ENCODE results near the gene WDR75. TPM values are rescaled to one million over a fixed set of nuclear protein-coding genes. Genes with fewer than 3 reads are reported as not detected.

Gene WDR75
- total and polyA plus RNA-seq, 4 experiments from 2014 or later: 12.3 to 61.4 (median 42.1) TPM

DNA sequence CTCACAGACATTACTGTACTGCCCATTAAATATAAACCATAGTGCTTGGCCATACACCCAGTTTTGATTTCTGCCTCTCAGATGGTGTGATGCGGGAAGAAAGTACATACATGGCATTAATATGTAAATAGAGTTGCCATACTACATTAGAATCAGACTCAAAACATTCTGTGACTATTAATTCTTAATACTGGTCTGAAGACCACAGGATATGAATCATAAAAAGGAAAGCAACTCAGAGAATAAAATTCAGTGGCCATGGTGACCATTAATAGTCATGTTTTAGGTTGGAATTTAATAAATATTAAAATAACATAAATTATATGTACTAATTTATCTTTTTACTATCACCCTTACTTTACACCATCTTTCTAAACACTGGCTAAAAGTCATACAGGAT, 33.0 kb upstream of the WDR75 start:
- Mint-ChIP-seq H3K9me3 (no peaks in the 10 kb centered on the region), H3K27me3 (no peaks in the 10 kb centered on the region), H3K36me3 (no peaks in the 10 kb centered on the region), H3K4me3 (peak overlapping the region in 1 of 8 donors; percentile 32), H3K27ac (peak overlapping the region in 1 of 7 donors; percentile 13), H3K4me1 (peaks cover 9 to 15% (median 11%) of the 10 kb centered on the region in 4 donors)
- Histone ChIP-seq H3K9me3 (ENCODE audit: control insufficient read depth in 1 of 2, low read length in 2 of 2) (no peaks in the 10 kb centered on the region), H3K27ac (ENCODE audit: low read depth, low read length) (no peak overlapping the region), H3K27me3 (ENCODE audit: insufficient read depth, low read length) (no peaks in the 10 kb centered on the region), H3K4me3 (ENCODE audit: low read length in 2 of 2) (no peak overlapping the region), H3K4me1 (ENCODE audit: insufficient read depth, low read length) (no peaks in the 10 kb centered on the region), H3K36me3 (ENCODE audit: insufficient read depth, low read length) (no peaks in the 10 kb centered on the region)
- intact Hi-C loops (cut with micrococcal nuclease): no loop called here
- ChIA-PET CTCF (ENCODE audit: partially characterized antibody) (no interaction called here), POLR2A (ENCODE audit: partially characterized antibody) (no interaction called here)
- no peak for DNase-seq

DNA sequence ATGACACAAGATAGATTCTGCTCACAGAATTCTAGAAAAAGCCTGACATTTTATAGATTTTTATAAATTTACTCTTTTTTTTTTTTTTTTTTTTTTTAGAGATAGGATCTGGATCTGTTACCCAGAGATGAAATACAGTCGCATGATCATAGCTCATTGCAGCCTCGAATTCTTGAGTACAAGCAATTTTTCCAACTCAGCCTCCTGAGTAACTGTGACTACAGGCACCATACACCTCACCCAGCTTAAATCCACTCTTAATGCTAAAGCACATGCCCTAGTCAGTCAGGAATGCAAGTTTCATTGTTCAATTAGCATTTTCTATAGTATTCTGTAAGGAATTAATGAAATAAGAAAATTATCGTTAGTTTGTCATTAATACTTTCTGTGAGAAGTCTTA, 32.1 kb upstream of the WDR75 start:
- CTCF ChIA-PET (ENCODE audit: partially characterized antibody): no interaction called here
- Mint-ChIP-seq H3K4me3 (no peak overlapping the region), H3K4me1 (peaks cover 9 to 15% (median 11%) of the 10 kb centered on the region in 4 donors), H3K36me3 (no peaks in the 10 kb centered on the region), H3K27ac (no peak overlapping the region), H3K27me3 (no peaks in the 10 kb centered on the region), H3K9me3 (no peaks in the 10 kb centered on the region)
- no peaks in the 10 kb centered on the region for H3K36me3 ChIP-seq (ENCODE audit: insufficient read depth, low read length)
- H3K4me3 ChIP-seq (ENCODE audit: low read length in 2 of 2): no peak overlapping the region
- no peak for DNase-seq
- no peak overlapping the region for H3K27ac ChIP-seq (ENCODE audit: low read depth, low read length)
- no peaks in the 10 kb centered on the region for H3K4me1 ChIP-seq (ENCODE audit: insufficient read depth, low read length)
- H3K9me3 ChIP-seq (ENCODE audit: control insufficient read depth in 1 of 2, low read length in 2 of 2): no peaks in the 10 kb centered on the region
- POLR2A ChIA-PET (ENCODE audit: partially characterized antibody): interaction anchor here (0.7 kb wide), 1 partner anchor 1059 kb away, joined by 3 read pairs; no protein-coding TSS in a partner anchor
- intact Hi-C loops (cut with micrococcal nuclease): no loop called here
- no peaks in the 10 kb centered on the region for H3K27me3 ChIP-seq (ENCODE audit: insufficient read depth, low read length)

DNA sequence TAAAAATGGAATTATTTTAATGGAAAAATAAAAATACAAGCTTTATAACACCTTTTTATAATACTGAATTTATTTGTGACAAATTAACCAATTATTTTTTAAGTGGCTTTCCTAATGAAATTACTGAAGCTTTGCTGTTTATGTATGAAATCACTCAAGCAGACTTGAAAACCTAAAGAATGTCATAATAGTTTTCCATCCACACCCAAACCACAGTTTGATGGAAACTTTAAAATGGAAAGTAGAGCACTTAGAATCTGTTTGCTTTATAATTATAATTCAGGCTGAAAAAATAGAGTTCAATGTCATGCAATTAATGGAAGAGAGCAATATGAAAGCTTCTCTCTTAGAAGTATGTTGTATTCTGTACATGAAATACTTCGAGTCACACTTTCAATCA, 31.6 kb upstream of the WDR75 start:
- Histone ChIP-seq H3K4me1 (ENCODE audit: insufficient read depth, low read length) (no peaks in the 10 kb centered on the region), H3K36me3 (ENCODE audit: insufficient read depth, low read length) (no peaks in the 10 kb centered on the region), H3K4me3 (ENCODE audit: low read length in 2 of 2) (no peak overlapping the region), H3K27ac (ENCODE audit: low read depth, low read length) (no peak overlapping the region), H3K27me3 (ENCODE audit: insufficient read depth, low read length) (no peaks in the 10 kb centered on the region), H3K9me3 (ENCODE audit: control insufficient read depth in 1 of 2, low read length in 2 of 2) (no peaks in the 10 kb centered on the region)
- H3K4me1 Mint-ChIP-seq: peaks cover 9 to 15% (median 11%) of the 10 kb centered on the region in 4 donors
- intact Hi-C loops (cut with micrococcal nuclease): loop anchor here (5.0 kb wide), 1 partner anchor 62 kb away; no protein-coding TSS in a partner anchor
- ChIA-PET POLR2A (ENCODE audit: partially characterized antibody) (interaction anchor here (0.7 kb wide), 1 partner anchor 1059 kb away, joined by 3 read pairs; no protein-coding TSS in a partner anchor), CTCF (ENCODE audit: partially characterized antibody) (interaction anchor here (0.9 kb wide), 1 partner anchor 315 kb away, joined by 7 read pairs; no protein-coding TSS in a partner anchor)
- no peaks in the 10 kb centered on the region for H3K36me3 Mint-ChIP-seq
- no peak overlapping the region for H3K4me3 Mint-ChIP-seq
- no peaks in the 10 kb centered on the region for H3K27me3 Mint-ChIP-seq
- no peaks in the 10 kb centered on the region for H3K9me3 Mint-ChIP-seq
- DNase-seq: no peak
- peak overlapping the region in 1 of 7 donors; percentile 57 for H3K27ac Mint-ChIP-seq

DNA sequence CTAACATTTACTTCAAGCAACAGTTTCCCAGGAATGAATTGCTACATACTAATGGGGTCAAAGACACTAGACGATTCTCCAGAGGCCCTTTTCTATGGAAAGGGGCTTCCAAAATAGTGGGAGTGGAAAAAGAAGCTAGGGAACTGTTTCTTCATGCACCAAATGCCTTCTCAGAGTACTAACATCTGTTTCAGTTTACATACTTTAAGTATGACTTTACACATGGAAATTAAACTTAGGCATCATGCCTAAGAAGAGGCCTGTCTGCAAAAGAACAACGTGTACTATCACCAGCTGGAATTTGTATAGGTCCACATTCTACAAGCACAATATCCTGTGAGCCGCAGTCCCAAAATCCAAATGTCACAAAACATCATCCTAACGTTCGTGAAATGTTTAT, 29.4 kb upstream of the WDR75 start:
- Mint-ChIP-seq H3K27ac (no peak overlapping the region), H3K4me1 (peaks cover 9 to 15% (median 11%) of the 10 kb centered on the region in 4 donors), H3K9me3 (no peaks in the 10 kb centered on the region), H3K36me3 (no peaks in the 10 kb centered on the region), H3K27me3 (no peaks in the 10 kb centered on the region), H3K4me3 (no peak overlapping the region)
- no peaks in the 10 kb centered on the region for H3K36me3 ChIP-seq (ENCODE audit: insufficient read depth, low read length)
- no peaks in the 10 kb centered on the region for H3K27me3 ChIP-seq (ENCODE audit: insufficient read depth, low read length)
- no peaks in the 10 kb centered on the region for H3K4me1 ChIP-seq (ENCODE audit: insufficient read depth, low read length)
- CTCF ChIA-PET (ENCODE audit: partially characterized antibody): interaction anchor here (0.8 to 3.4 kb wide), 7 partner anchors 8 to 318 kb away, joined by 3 to 37 read pairs (median 5); no protein-coding TSS in a partner anchor
- no peak overlapping the region for H3K27ac ChIP-seq (ENCODE audit: low read depth, low read length)
- intact Hi-C loops (cut with micrococcal nuclease): loop anchor here (1.0 to 5.0 kb wide), 4 partner anchors 65 to 887 kb away; no protein-coding TSS in a partner anchor
- no peak for DNase-seq
- POLR2A ChIA-PET (ENCODE audit: partially characterized antibody): no interaction called here
- H3K4me3 ChIP-seq (ENCODE audit: low read length in 2 of 2): no peak overlapping the region
- no peaks in the 10 kb centered on the region for H3K9me3 ChIP-seq (ENCODE audit: control insufficient read depth in 1 of 2, low read length in 2 of 2)

DNA sequence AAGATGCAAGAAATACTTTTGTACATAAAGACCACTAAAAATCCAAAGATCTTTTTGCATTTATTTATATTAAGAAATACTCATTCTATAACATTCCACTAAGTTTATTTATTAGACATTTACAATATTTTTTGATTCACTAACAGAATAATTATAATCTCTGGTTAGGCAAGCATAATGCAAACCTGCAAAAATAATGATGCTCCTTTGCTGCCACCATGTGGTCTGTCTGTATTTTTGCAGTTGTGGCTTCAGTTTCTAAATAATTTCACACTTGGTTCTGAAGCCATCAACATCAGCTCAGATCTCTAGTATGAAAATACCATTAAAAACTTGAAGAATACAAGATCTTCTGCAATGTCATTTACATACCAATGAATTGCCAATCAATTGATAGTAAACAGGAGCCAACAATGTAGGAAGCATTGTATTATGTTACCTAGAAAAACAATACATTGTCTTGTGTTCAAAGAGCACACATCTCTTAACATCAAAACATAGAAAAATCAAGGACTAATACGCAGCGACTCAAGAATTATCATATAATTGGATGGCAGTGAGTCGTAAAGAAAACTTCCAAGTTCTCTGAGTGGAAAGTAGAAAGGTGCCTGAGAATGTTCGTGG, 28.8 kb upstream of the WDR75 start:
- Histone ChIP-seq H3K9me3 (ENCODE audit: control insufficient read depth in 1 of 2, low read length in 2 of 2) (no peaks in the 10 kb centered on the region), H3K4me1 (ENCODE audit: insufficient read depth, low read length) (no peaks in the 10 kb centered on the region), H3K36me3 (ENCODE audit: insufficient read depth, low read length) (no peaks in the 10 kb centered on the region), H3K27ac (ENCODE audit: low read depth, low read length) (no peak overlapping the region), H3K4me3 (ENCODE audit: low read length in 2 of 2) (no peak overlapping the region), H3K27me3 (ENCODE audit: insufficient read depth, low read length) (no peaks in the 10 kb centered on the region)
- DNase-seq: peak in 4 of 5 donors; percentile 44 to 54 (median 46)
- peaks cover 7 to 9% (median 9%) of the 10 kb centered on the region in 4 donors for H3K4me1 Mint-ChIP-seq
- intact Hi-C loops (cut with micrococcal nuclease): loop anchor here (1.0 to 5.0 kb wide), 4 partner anchors 65 to 888 kb away; no protein-coding TSS in a partner anchor
- no peaks in the 10 kb centered on the region for H3K9me3 Mint-ChIP-seq
- ChIA-PET POLR2A (ENCODE audit: partially characterized antibody) (no interaction called here), CTCF (ENCODE audit: partially characterized antibody) (interaction anchor here (0.8 to 3.4 kb wide), 7 partner anchors 9 to 318 kb away, joined by 3 to 37 read pairs (median 5); no protein-coding TSS in a partner anchor)
- no peak overlapping the region for H3K27ac Mint-ChIP-seq
- no peaks in the 10 kb centered on the region for H3K27me3 Mint-ChIP-seq
- H3K36me3 Mint-ChIP-seq: no peaks in the 10 kb centered on the region
- no peak overlapping the region for H3K4me3 Mint-ChIP-seq

DNA sequence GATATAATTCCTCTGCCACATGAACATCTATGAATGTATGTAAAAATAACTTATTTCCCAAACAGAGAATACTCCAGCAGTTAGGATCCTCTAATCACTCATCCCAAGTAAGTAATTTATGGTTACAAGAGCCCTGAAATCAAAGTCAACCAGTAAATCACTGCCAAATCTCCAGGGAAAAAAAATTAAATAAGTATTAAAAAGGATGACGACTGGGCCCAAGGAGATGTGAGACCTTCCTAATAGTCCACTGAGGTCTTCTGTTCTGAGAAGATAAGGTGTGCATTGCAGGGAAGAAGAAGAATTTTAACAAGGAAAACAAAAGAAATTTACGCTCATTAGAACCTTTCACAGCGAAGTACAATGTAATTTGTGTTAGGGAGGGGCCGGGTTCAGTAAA, 28.0 kb upstream of the WDR75 start:
- no peak overlapping the region for H3K27ac ChIP-seq (ENCODE audit: low read depth, low read length)
- ChIA-PET POLR2A (ENCODE audit: partially characterized antibody) (no interaction called here), CTCF (ENCODE audit: partially characterized antibody) (interaction anchor here (1.2 to 3.4 kb wide), 4 partner anchors 10 to 319 kb away, joined by 4 to 37 read pairs (median 12); no protein-coding TSS in a partner anchor)
- Mint-ChIP-seq H3K9me3 (no peaks in the 10 kb centered on the region), H3K36me3 (no peaks in the 10 kb centered on the region), H3K4me1 (peaks cover under 1% of the 10 kb centered on the region in 4 donors), H3K4me3 (no peak overlapping the region), H3K27me3 (no peaks in the 10 kb centered on the region), H3K27ac (no peak overlapping the region)
- intact Hi-C loops (cut with micrococcal nuclease): loop anchor here (2.0 to 5.0 kb wide), 2 partner anchors 66 to 888 kb away; no protein-coding TSS in a partner anchor
- no peaks in the 10 kb centered on the region for H3K27me3 ChIP-seq (ENCODE audit: insufficient read depth, low read length)
- no peaks in the 10 kb centered on the region for H3K9me3 ChIP-seq (ENCODE audit: control insufficient read depth in 1 of 2, low read length in 2 of 2)
- H3K36me3 ChIP-seq (ENCODE audit: insufficient read depth, low read length): no peaks in the 10 kb centered on the region
- no peak for DNase-seq
- H3K4me3 ChIP-seq (ENCODE audit: low read length in 2 of 2): no peak overlapping the region
- no peaks in the 10 kb centered on the region for H3K4me1 ChIP-seq (ENCODE audit: insufficient read depth, low read length)

DNA sequence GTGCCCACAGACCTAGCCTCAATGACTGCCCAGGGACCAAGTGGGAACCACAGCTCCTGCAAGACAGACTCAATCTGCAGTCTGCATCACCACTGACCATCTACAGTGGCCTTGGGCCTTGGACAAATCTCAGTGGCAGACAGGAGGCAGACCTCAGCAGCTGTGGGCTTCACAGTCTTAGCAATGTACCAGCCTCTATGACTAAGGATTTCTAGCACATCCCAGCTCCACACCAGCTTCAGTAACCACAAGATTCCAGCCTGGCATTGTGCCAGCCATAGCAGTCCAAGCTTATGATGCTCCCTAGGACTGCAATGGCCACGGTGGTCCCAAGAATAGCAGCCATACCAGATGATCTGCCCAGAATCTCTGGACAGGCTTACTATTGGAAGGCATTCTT, 19.6 kb upstream of the WDR75 start:
- H3K9me3 Mint-ChIP-seq: peaks cover 0 to 4% (median 0%) of the 10 kb centered on the region in 8 donors
- no peaks in the 10 kb centered on the region for H3K36me3 ChIP-seq (ENCODE audit: insufficient read depth, low read length)
- H3K4me3 Mint-ChIP-seq: no peak overlapping the region
- H3K4me1 ChIP-seq (ENCODE audit: insufficient read depth, low read length): no peaks in the 10 kb centered on the region
- no peak for DNase-seq
- POLR2A ChIA-PET (ENCODE audit: partially characterized antibody): no interaction called here
- H3K27me3 Mint-ChIP-seq: peaks cover 0 to 2% of the 10 kb centered on the region in 2 donors
- H3K27ac Mint-ChIP-seq: no peak overlapping the region
- CTCF ChIA-PET (ENCODE audit: partially characterized antibody): no interaction called here
- H3K36me3 Mint-ChIP-seq: no peaks in the 10 kb centered on the region
- H3K4me1 Mint-ChIP-seq: no peaks in the 10 kb centered on the region
- no peaks in the 10 kb centered on the region for H3K9me3 ChIP-seq (ENCODE audit: control insufficient read depth in 1 of 2, low read length in 2 of 2)
- no peak overlapping the region for H3K4me3 ChIP-seq (ENCODE audit: low read length in 2 of 2)
- intact Hi-C loops (cut with micrococcal nuclease): no loop called here
- H3K27ac ChIP-seq (ENCODE audit: low read depth, low read length): no peak overlapping the region
- no peaks in the 10 kb centered on the region for H3K27me3 ChIP-seq (ENCODE audit: insufficient read depth, low read length)
